ENCODE data around the gene TMED8.

The TMED8 gene

GRCh38 chr14:77353469-77354141, 23.3 kb downstream of the TMED8 start:
- Histone ChIP-seq H3K27ac (ENCODE audit: low read depth, low read length) (no peak overlapping the region), H3K4me3 (ENCODE audit: low read length) (no peak overlapping the region)

GRCh38 chr14:77347751-77348150, 29.1 kb downstream of the TMED8 start:
- Histone ChIP-seq H3F3A (ENCODE audit: control insufficient read depth, insufficient read depth) (peaks cover 3% of the 10 kb centered on the region; the same call in 1 of the 2 replicates), H3K4me1 (ENCODE audit: control insufficient read depth, low read length) (peaks cover 28% of the 10 kb centered on the region), H3K4me3 (ENCODE audit: low read length) (no peak overlapping the region), H3K27me3 (ENCODE audit: control insufficient read depth, low read length) (no peaks in the 10 kb centered on the region), H3K27ac (ENCODE audit: low read depth, low read length) (peak overlapping the region; percentile 13; the same call in 1 of the 2 replicates), H3K79me2 (ENCODE audit: control insufficient read depth, low read length) (peaks cover 10% of the 10 kb centered on the region), H3K9me2 (replicated peaks; ENCODE audit: control insufficient read depth, low read length) (no peaks in the 10 kb centered on the region), H3K36me3 (ENCODE audit: control insufficient read depth, low read length) (peaks cover 72% of the 10 kb centered on the region), H3K9me3 (ENCODE audit: control insufficient read depth, insufficient read depth, low read length) (no peaks in the 10 kb centered on the region), H4K20me1 (ENCODE audit: control insufficient read depth, insufficient read depth, low read depth, low read length) (no peaks in the 10 kb centered on the region), H3K4me2 (ENCODE audit: low read length) (peak overlapping the region; percentile 16)
- no peak for TF ChIP-seq CTCF (IDR thresholded peaks at IDR 0.05; ENCODE audit: low read depth, low read length, poor library complexity, severe bottlenecking)
- no peak for TF ChIP-seq EZH2phosphoT487 (IDR thresholded peaks at IDR 0.05; ENCODE audit: borderline replicate concordance, low read length)

More at GRCh38 chr14:77353469-77354141, 23.3 kb downstream of the TMED8 start:
- H4K20me1 ChIP-seq (ENCODE audit: control insufficient read depth, insufficient read depth, low read depth, low read length) = no peaks in the 10 kb centered on the region
- no peaks in the 10 kb centered on the region for H3K9me2 ChIP-seq (replicated peaks; ENCODE audit: control insufficient read depth, low read length)
- H3K79me2 ChIP-seq (ENCODE audit: control insufficient read depth, low read length) = peaks cover 57% of the 10 kb centered on the region
- H3K4me1 ChIP-seq (ENCODE audit: control insufficient read depth, low read length) = peaks cover 29% of the 10 kb centered on the region
- H3F3A ChIP-seq (ENCODE audit: control insufficient read depth, insufficient read depth) = peaks cover 3% of the 10 kb centered on the region; the same call in 1 of the 2 replicates
- H3K4me2 ChIP-seq (ENCODE audit: low read length) = no peak overlapping the region
- no peak for TF ChIP-seq EZH2phosphoT487 (IDR thresholded peaks at IDR 0.05; ENCODE audit: borderline replicate concordance, low read length)
- no peak for TF ChIP-seq CTCF (IDR thresholded peaks at IDR 0.05; ENCODE audit: low read depth, low read length, poor library complexity, severe bottlenecking)
- H3K36me3 ChIP-seq (ENCODE audit: control insufficient read depth, low read length) = peaks cover 37% of the 10 kb centered on the region
- no peaks in the 10 kb centered on the region for H3K9me3 ChIP-seq (ENCODE audit: control insufficient read depth, insufficient read depth, low read length)
- no peaks in the 10 kb centered on the region for H3K27me3 ChIP-seq (ENCODE audit: control insufficient read depth, low read length)

GRCh38 chr14:77346495-77346894, 30.4 kb downstream of the TMED8 start:
- H3K36me3 ChIP-seq (ENCODE audit: control insufficient read depth, low read length) = peaks cover 82% of the 10 kb centered on the region
- H3K27me3 ChIP-seq (ENCODE audit: control insufficient read depth, low read length) = no peaks in the 10 kb centered on the region
- TF ChIP-seq EZH2phosphoT487 (IDR thresholded peaks at IDR 0.05; ENCODE audit: borderline replicate concordance, low read length) (no peak), CTCF (IDR thresholded peaks at IDR 0.05; ENCODE audit: low read depth, low read length, poor library complexity, severe bottlenecking) (no peak)
- no peak overlapping the region for H3K27ac ChIP-seq (ENCODE audit: low read depth, low read length)
- no peak overlapping the region for H3K4me3 ChIP-seq (ENCODE audit: low read length)
- H3K4me2 ChIP-seq (ENCODE audit: low read length) = no peak overlapping the region
- H4K20me1 ChIP-seq (ENCODE audit: control insufficient read depth, insufficient read depth, low read depth, low read length) = no peaks in the 10 kb centered on the region
- H3F3A ChIP-seq (ENCODE audit: control insufficient read depth, insufficient read depth) = peaks cover 3% of the 10 kb centered on the region; the same call in 1 of the 2 replicates
- H3K4me1 ChIP-seq (ENCODE audit: control insufficient read depth, low read length) = peaks cover 27% of the 10 kb centered on the region
- H3K79me2 ChIP-seq (ENCODE audit: control insufficient read depth, low read length) = peaks cover 7% of the 10 kb centered on the region; the same call in 1 of the 2 replicates
- no peaks in the 10 kb centered on the region for H3K9me2 ChIP-seq (replicated peaks; ENCODE audit: control insufficient read depth, low read length)
- no peaks in the 10 kb centered on the region for H3K9me3 ChIP-seq (ENCODE audit: control insufficient read depth, insufficient read depth, low read length)
